AG04450 (cell line): ENCODE measurements around the gene POLR3A. TPM values are rescaled to one million over a fixed set of nuclear protein-coding genes. Genes with fewer than 3 reads are reported as not detected.
A peak's percentile ranks its signal among the peaks of the same experiment; 100 is the strongest.

ENCODE experiments used
- CTCF ChIA-PET: fragments of 300-600, 350-600 bp; formaldehyde crosslinking; extraction: SDS; loops from one replicate; lab custom pipeline; 2022; ENCODE audit warnings: antibody characterized with exemption, inconsistent platforms; lab: Charles Lee
- POLR2A ChIA-PET: fragments of 350-600 bp; formaldehyde crosslinking; extraction: SDS; loops from one replicate; lab custom pipeline; 2021; ENCODE audit warnings: antibody characterized with exemption, inconsistent platforms; lab: Yijun Ruan, JAX
- DNase-seq: peaks from one replicate; pipeline ENCODE4 v3.0.0-alpha.2; 2011; ENCODE audit warnings: low read depth, low spot score
- H3K27ac ChIP-seq: one replicate; pipeline ENCODE4 v1.5.1; 2012; ENCODE audit warnings: low read depth, low read length, control low read depth
- H3K27me3 ChIP-seq: one replicate; pipeline ENCODE4 v1.6.0; 2012; ENCODE audit warnings: low read length; ENCODE audit not compliant: control insufficient read depth, insufficient read depth
- H3K4me3 ChIP-seq: 2 replicates; pipeline ENCODE4 v1.5.1; 2011; ENCODE audit warnings: mild to moderate bottlenecking, low read depth, low read length, control low read depth
- H3K9me3 ChIP-seq: 2 replicates; pipeline ENCODE4 v1.5.1; 2012; ENCODE audit warnings: low read length; ENCODE audit not compliant: control insufficient read depth, insufficient read depth
- polyA plus RNA-seq: library from polyadenylated mRNA; depleted of rRNA; stranded (reverse); fragments of >200 nt; gene quantifications from 2 replicates; pipeline ENCODE4 v1.2.3, GENCODE V29; 2011
- TF ChIP-seq, protein P1 (sequence below): IDR thresholded peaks from 2 replicates; pipeline ENCODE4 v1.5.1; 2011; ENCODE audit warnings: low read depth, low read length, control low read depth, inconsistent platforms

The POLR3A gene
- polyA plus RNA-seq, 1 experiment, result 16.3 TPM

DNA sequence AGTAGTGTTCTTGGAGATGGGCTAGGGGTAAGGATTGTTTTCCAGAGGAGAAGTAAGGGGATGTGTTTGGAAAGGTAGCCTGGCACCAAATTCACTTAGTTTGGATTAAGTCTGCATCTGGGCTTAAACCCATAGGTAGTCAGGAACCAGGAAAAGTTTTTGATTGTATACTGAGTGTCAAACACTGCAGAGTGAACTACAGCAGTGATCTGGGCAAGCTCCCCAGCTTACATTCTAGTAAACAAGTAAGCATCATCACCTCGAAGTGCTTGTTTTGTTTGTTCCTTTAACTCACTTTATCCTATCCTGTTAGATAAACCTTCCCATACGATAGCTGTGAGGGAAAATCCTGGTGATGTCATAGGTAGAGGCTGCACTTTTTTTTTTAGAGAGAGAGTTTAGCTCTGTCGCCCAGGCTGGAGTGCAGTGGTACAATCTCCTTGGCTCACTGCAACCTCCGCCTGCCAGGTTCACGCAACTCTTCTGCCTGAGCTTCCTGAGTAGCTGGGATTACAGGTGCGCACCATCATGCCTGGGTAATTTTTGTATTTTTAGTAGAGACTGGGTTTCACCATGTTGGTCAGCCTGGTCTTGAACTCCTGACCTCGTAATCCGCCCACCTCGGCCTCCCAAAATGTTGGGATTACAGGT is 6.7 kb upstream of the POLR3A start:
- no peaks in the 10 kb centered on the region for H3K27me3 ChIP-seq
- DNase-seq, result no peak
- 0 out of 2 replicates have a peak overlapping the region, but pooled peaks have one; percentile 7 for H3K4me3 ChIP-seq
- ChIA-PET POLR2A (no interaction called here), CTCF (interaction anchor here (0.8 to 1.7 kb wide), 3 partner anchors 10 to 11 kb away, joined by 7 to 10 read pairs (median 10); no protein-coding TSS in a partner anchor)
- TF ChIP-seq, protein P1, sequence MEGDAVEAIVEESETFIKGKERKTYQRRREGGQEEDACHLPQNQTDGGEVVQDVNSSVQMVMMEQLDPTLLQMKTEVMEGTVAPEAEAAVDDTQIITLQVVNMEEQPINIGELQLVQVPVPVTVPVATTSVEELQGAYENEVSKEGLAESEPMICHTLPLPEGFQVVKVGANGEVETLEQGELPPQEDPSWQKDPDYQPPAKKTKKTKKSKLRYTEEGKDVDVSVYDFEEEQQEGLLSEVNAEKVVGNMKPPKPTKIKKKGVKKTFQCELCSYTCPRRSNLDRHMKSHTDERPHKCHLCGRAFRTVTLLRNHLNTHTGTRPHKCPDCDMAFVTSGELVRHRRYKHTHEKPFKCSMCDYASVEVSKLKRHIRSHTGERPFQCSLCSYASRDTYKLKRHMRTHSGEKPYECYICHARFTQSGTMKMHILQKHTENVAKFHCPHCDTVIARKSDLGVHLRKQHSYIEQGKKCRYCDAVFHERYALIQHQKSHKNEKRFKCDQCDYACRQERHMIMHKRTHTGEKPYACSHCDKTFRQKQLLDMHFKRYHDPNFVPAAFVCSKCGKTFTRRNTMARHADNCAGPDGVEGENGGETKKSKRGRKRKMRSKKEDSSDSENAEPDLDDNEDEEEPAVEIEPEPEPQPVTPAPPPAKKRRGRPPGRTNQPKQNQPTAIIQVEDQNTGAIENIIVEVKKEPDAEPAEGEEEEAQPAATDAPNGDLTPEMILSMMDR, result no peak
- H3K27ac ChIP-seq, result no peak overlapping the region
- H3K9me3 ChIP-seq, result no peaks in the 10 kb centered on the region; the same call in 1 of the 2 replicates

DNA sequence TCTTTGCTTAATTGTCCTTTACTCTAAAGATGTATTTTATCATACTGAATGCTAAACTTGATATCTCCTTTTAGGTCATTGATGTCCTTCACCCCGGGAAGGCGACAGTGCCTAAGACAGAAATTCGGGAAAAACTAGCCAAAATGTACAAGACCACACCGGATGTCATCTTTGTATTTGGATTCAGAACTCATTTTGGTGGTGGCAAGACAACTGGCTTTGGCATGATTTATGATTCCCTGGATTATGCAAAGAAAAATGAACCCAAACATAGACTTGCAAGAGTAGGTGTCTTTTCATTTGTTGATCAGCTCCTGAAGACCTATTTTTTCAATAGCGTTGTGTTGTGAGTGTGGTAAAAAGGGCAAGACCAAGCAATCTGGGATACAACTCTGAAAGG is 6.1 kb upstream of the POLR3A start:
- TF ChIP-seq, protein P1, result no peak
- no peaks in the 10 kb centered on the region; the same call in 1 of the 2 replicates for H3K9me3 ChIP-seq
- H3K27me3 ChIP-seq, result no peaks in the 10 kb centered on the region
- CTCF ChIA-PET, result interaction anchor here (0.8 to 1.5 kb wide), 2 partner anchors 11 to 12 kb away, joined by 7 to 10 read pairs; no protein-coding TSS in a partner anchor
- no peak overlapping the region for H3K27ac ChIP-seq
- DNase-seq, result no peak
- POLR2A ChIA-PET, result no interaction called here
- H3K4me3 ChIP-seq, result peak overlapping the region; percentile 99

DNA sequence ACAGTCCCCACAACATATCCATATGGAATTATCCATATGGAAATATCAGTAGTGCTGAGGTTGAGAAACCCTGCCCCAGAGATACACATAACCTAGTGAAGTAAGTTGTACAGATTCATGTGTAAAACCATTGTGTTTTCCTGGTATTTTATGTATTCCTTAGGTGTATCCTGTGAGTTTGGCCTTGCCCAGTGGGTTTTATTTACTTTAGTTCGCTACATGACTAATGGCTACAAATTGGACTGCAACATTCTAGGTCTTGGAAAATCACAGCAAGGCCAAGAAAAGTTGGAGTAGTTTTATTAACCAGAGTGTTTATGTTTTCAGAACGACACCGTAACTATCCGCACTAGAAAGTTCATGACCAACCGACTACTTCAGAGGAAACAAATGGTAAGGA is 5.7 kb upstream of the POLR3A start:
- TF ChIP-seq, protein P1, result no peak
- peak overlapping the region; percentile 99 for H3K4me3 ChIP-seq
- ChIA-PET POLR2A (no interaction called here), CTCF (interaction anchor here (1.5 kb wide), 1 partner anchor 11 kb away, joined by 10 read pairs; no protein-coding TSS in a partner anchor)
- H3K27ac ChIP-seq, result no peak overlapping the region
- no peak for DNase-seq
- no peaks in the 10 kb centered on the region; the same call in 1 of the 2 replicates for H3K9me3 ChIP-seq
- no peaks in the 10 kb centered on the region for H3K27me3 ChIP-seq

DNA sequence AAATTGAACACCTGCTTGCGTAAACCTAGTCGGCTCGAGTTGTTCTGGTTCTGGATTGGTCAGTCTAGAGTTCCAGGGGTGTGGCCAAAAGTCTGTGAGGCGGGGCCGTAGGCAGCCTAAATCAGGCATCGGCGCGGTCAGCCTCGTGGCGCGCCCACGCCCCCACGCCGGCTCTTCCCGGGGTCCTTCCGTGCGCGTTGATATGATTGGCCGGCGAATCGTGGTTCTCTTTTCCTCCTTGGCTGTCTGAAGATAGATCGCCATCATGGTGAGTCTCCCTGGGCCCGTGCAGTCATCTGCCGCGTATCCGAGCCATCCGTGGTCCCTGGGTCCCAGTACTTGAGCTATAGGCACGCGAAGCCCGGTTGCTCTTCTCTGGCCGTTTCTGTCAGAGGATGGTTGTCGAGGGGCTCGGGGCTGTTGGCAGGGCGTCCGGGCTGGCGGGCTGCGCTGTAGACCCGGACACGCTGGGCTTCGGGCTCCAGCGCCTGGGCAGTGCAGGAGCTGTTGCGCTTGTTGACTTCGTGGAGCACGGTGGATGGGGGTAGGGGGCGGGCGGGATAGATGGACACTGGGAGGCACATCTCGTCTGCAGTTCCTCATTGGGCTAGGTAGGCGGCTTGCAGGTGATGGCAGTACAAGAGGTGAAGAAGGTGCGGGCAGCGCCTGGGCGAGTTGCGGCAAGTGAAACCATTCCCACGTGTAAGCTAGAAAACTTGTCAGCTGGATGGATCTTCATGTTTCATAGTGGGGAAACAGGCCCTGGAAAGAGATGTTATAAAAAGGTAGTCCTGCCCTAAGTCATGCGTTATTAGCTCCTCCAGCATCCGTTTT is 4.5 kb upstream of the POLR3A start, which contains the start of gene RPS24:
Gene RPS24 (plus strand): TSS at position 227 of the 834 bp plus-strand sequence. CDS start 39 bp downstream, at position 266.
- CTCF ChIA-PET, result no interaction called here
- POLR2A ChIA-PET, result interaction anchor here (0.6 to 1.5 kb wide), 4 partner anchors 9 to 1105 kb away, joined by 3 to 5 read pairs (median 4); no protein-coding TSS in a partner anchor
- H3K9me3 ChIP-seq, result no peaks in the 10 kb centered on the region; the same call in 1 of the 2 replicates
- H3K27ac ChIP-seq, result peak within 1 kb of the TSS; percentile 82
- TF ChIP-seq, protein P1, result no peak
- no peaks in the 10 kb centered on the region for H3K27me3 ChIP-seq
- peak within 1 kb of the TSS; percentile 99 for H3K4me3 ChIP-seq
- peak; percentile 94 for DNase-seq
